Adrenal gland (tissue), 5 donors: ENCODE results near the gene CDHR2.

ENCODE experiments used
- CTCF ChIP-seq, 6 experiments: fragments of 450-650 bp in 4 of 6; fragments of 200-600 bp in 2 of 6; sonication (generic) in 1 of 6; IDR thresholded peaks; 1 replicate in 5 of 6; 2 replicates in 1 of 6; pipeline versions ENCODE4 v1.5.1 to v1.8.0; 2016 to 2021; ENCODE audit warnings: antibody characterized with exemption in 6 of 6, mild to moderate bottlenecking in 2 of 6, moderate library complexity in 1 of 6
- POLR2A ChIP-seq, 2 donors: fragments of 450-650 bp; IDR thresholded peaks; one replicate each; pipeline ENCODE4 v1.6.1; 2017; ENCODE audit warnings: antibody characterized with exemption in 2 of 2, mild to moderate bottlenecking in 2 of 2, moderate library complexity in 1 of 2
- donor health status: DM: no; HTN: no; CAD: no.

GRCh38 chr5:176611435-176611834 is 62.3 kb downstream of the CDHR2 start:
- TF ChIP-seq POLR2A (IDR thresholded peaks at IDR 0.05) (no peak), CTCF (IDR thresholded peaks at IDR 0.05) (no peak)
